Measurements from ENCODE around the gene SMCHD1. TPM values are rescaled to one million over a fixed set of nuclear protein-coding genes. Genes with fewer than 3 reads are reported as not detected.

SMCHD1 gene
- polyA plus RNA-seq, 4 donors: 11.2 to 37.7 (median 14.3) TPM

Other genes with a start within 250 kb of the SMCHD1 start
- 10 to 100 TPM in 1 of 4 donors, 1 to 10 TPM in 3; 5.1 to 11.6 (median 7.6) TPM for gene METTL4, start 84.2 kb upstream of the SMCHD1 start, polyA plus RNA-seq
- 10 to 100 TPM in 2 of 4 donors, under 1 TPM in 2; 0.81 to 16.0 (median 6.9) TPM for gene NDC80, start 84.2 kb upstream of the SMCHD1 start, polyA plus RNA-seq
- 10 to 100 TPM in 2 of 4 donors, 1 to 10 TPM in 2; 1.1 to 29.9 (median 8.6) TPM for gene EMILIN2, start 191.3 kb downstream of the SMCHD1 start, polyA plus RNA-seq